Left lobe of liver (tissue), 2 donors: ENCODE data around the gene THBD. TPM values are rescaled to one million over a fixed set of nuclear protein-coding genes. Genes with fewer than 3 reads are reported as not detected.

Experiments used
- ATAC-seq: fragments of 200-7000 bp; cut with Tn5 transposase; one replicate; pipeline ENCODE4 v1.9.1; 2020; ENCODE audit warnings: mild to moderate bottlenecking, moderate library complexity
- DNase-seq: peaks from one replicate; pipeline ENCODE4 v3.0.0-alpha.2; 2020; ENCODE audit warnings: low spot score
- total RNA-seq: library from RNA; stranded (reverse); gene quantifications from one replicate; pipeline ENCODE4 v1.2.1, GENCODE V29; 2021
- donor health status: DM: no; HTN: no; CAD: no; lungs with moderate emphysema.
- donor health status: DM: no; HTN: yes; CAD: no.

Gene THBD
- total RNA-seq, 1 donor from 2014 or later, result 2.2 TPM

- DNase-seq (no peak), ATAC-seq (no peak)
Measured at GRCh38 chr20:23018941-23019340, 30.5 kb downstream of the THBD start.

GRCh38 chr20:23018432-23018831 is 31.0 kb downstream of the THBD start:
- DNase-seq (no peak), ATAC-seq (no peak)

GRCh38 chr20:23017516-23017915 is 32.0 kb downstream of the THBD start:
- ATAC-seq (no peak), DNase-seq (no peak)

GRCh38 chr20:23013429-23013828 is 36.0 kb downstream of the THBD start:
- no peak for DNase-seq

GRCh38 chr20:23011008-23011721 is 38.3 kb downstream of the THBD start:
- ATAC-seq (no peak), DNase-seq (no peak)

More at GRCh38 chr20:23013429-23013828, 36.0 kb downstream of the THBD start:
- no peak for ATAC-seq

- ATAC-seq (no peak), DNase-seq (no peak)
Measured at GRCh38 chr20:23010096-23010495, 39.4 kb downstream of the THBD start.

- no peak for ATAC-seq
- no peak for DNase-seq
Measured at GRCh38 chr20:23009636-23010035, 39.8 kb downstream of the THBD start.

GRCh38 chr20:23008667-23009066 is 40.8 kb downstream of the THBD start:
- ATAC-seq, result no peak

GRCh38 chr20:23007886-23008655 is 41.4 kb downstream of the THBD start:
- ATAC-seq, result no peak
- DNase-seq, result no peak

More at GRCh38 chr20:23008667-23009066, 40.8 kb downstream of the THBD start:
- DNase-seq, result no peak

GRCh38 chr20:23007462-23007861 is 42.0 kb downstream of the THBD start:
- DNase-seq, result no peak
- ATAC-seq, result no peak

GRCh38 chr20:23005776-23006175 is 43.7 kb downstream of the THBD start:
- ATAC-seq (no peak), DNase-seq (no peak)

GRCh38 chr20:23003881-23004460 is 45.5 kb downstream of the THBD start:
- DNase-seq, result no peak
- no peak for ATAC-seq

GRCh38 chr20:23003077-23003635 is 46.3 kb downstream of the THBD start:
- no peak for ATAC-seq
- no peak for DNase-seq

- DNase-seq, result no peak
- ATAC-seq, result no peak
Measured at GRCh38 chr20:23002276-23002675, 47.2 kb downstream of the THBD start.

GRCh38 chr20:23000232-23000947 is 49.1 kb downstream of the THBD start:
- ATAC-seq, result no peak
- DNase-seq, result no peak

GRCh38 chr20:22999756-23000155 is 49.7 kb downstream of the THBD start:
- ATAC-seq, result no peak
- DNase-seq, result no peak

- DNase-seq (no peak), ATAC-seq (no peak)
Measured at GRCh38 chr20:22998476-22998875, 51.0 kb downstream of the THBD start.

GRCh38 chr20:22995923-22996322 is 53.5 kb downstream of the THBD start:
- no peak for ATAC-seq
- no peak for DNase-seq
